Spinal cord (tissue), 10 donors: ENCODE measurements around the gene HES7. TPM values are rescaled to one million over a fixed set of nuclear protein-coding genes. Genes with fewer than 3 reads are reported as not detected.

Experiments used
- DNase-seq, 6 donors: peaks; one replicate each; pipeline versions ENCODE4 v3.0.0 to v3.0.0-alpha.2; 2013 to 2015; ENCODE audit warnings: low spot score in 6 of 6, low read depth in 4 of 6
- H3K27ac ChIP-seq: one replicate; pipeline ENCODE4 v1.5.1; 2013; ENCODE audit warnings: low read depth, low read length, control low read depth
- H3K27me3 ChIP-seq: one replicate; pipeline ENCODE4 v1.6.1; 2013; ENCODE audit warnings: low read length; ENCODE audit not compliant: control insufficient read depth, insufficient read depth
- H3K36me3 ChIP-seq: one replicate; pipeline ENCODE4 v1.6.1; 2013; ENCODE audit warnings: low read length; ENCODE audit not compliant: control insufficient read depth, insufficient read depth
- H3K4me1 ChIP-seq: one replicate; pipeline ENCODE4 v1.6.1; 2013; ENCODE audit warnings: low read length; ENCODE audit not compliant: control insufficient read depth, insufficient read depth
- H3K4me3 ChIP-seq: one replicate; pipeline ENCODE4 v1.5.1; 2013; ENCODE audit warnings: low read depth, low read length, control low read depth
- H3K9me3 ChIP-seq: one replicate; pipeline ENCODE4 v1.6.1; 2013; ENCODE audit warnings: low read length; ENCODE audit not compliant: control insufficient read depth, insufficient read depth
- WGBS: methylation state at CpG from one replicate; pipeline ENCODE4 v1.1.5; 2013; ENCODE audit warnings: missing lambda C conversion rate; ENCODE audit not compliant: insufficient coverage; 5-methylcytosine and 5-hydroxymethylcytosine counted together
- polyA plus RNA-seq, 2 donors: library from polyadenylated mRNA; unstranded; fragments of 120-200 nt; gene quantifications; one replicate each; pipeline ENCODE4 v1.2.1, GENCODE V29; 2013; ENCODE audit not compliant: insufficient read length in 2 of 2
- total RNA-seq, 2 donors: library from RNA; depleted of rRNA in 1 of 2; stranded (reverse); fragments of 120-200 nt in 1 of 2; fragments of >200 nt in 1 of 2; gene quantifications; one replicate each; pipeline versions ENCODE4 v1.2.3 to v1.2.4, GENCODE V29; 2013 to 2014
- donor health status: healthy.

The HES7 gene
- total and polyA plus RNA-seq, 4 donors: 0.20 to 2.5 (median 1.0) TPM

GRCh38 chr17:8162233-8162996 lies 38.5 kb upstream of the HES7 start, which contains the start of gene VAMP2:
Gene VAMP2, minus strand, starts transcription at chr17:8162948. Its CDS starts 69 bp downstream, at chr17:8162879.
- Histone ChIP-seq H3K9me3 (no peaks in the 10 kb centered on the region), H3K27me3 (no peaks in the 10 kb centered on the region), H3K4me1 (peaks cover 59% of the 10 kb centered on the region), H3K4me3 (peak within 1 kb of the TSS; percentile 95), H3K27ac (peak within 1 kb of the TSS; percentile 95), H3K36me3 (peaks cover 43% of the 10 kb centered on the region)
- peak in 1 of 6 donors; percentile 95 for DNase-seq
- WGBS: under 1% methylated on average over 75 of the region's 75 CpGs

- Histone ChIP-seq H3K36me3 (peaks cover 43% of the 10 kb centered on the region), H3K4me1 (peaks cover 63% of the 10 kb centered on the region), H3K9me3 (no peaks in the 10 kb centered on the region), H3K4me3 (peak overlapping the region; percentile 95), H3K27ac (peak overlapping the region; percentile 94), H3K27me3 (no peaks in the 10 kb centered on the region)
- 77% methylated on average over 11 of the region's 19 CpGs for WGBS
- no peak for DNase-seq
Observed at GRCh38 chr17:8161289-8162232, 37.7 kb upstream of the HES7 start.

GRCh38 chr17:8160741-8161221 lies 36.9 kb upstream of the HES7 start:
- WGBS: 71% methylated on average over 4 of the region's 5 CpGs
- Histone ChIP-seq H3K27me3 (no peaks in the 10 kb centered on the region), H3K36me3 (peaks cover 43% of the 10 kb centered on the region), H3K27ac (peak overlapping the region; percentile 94), H3K4me1 (peaks cover 66% of the 10 kb centered on the region), H3K9me3 (no peaks in the 10 kb centered on the region), H3K4me3 (no peak overlapping the region)
- DNase-seq: no peak

- H3K4me1 ChIP-seq: peaks cover 72% of the 10 kb centered on the region
- DNase-seq: no peak
- no peaks in the 10 kb centered on the region for H3K27me3 ChIP-seq
- no peaks in the 10 kb centered on the region for H3K9me3 ChIP-seq
- peak overlapping the region; percentile 94 for H3K27ac ChIP-seq
- WGBS: 81% methylated on average over 3 of the region's 4 CpGs
- no peak overlapping the region for H3K4me3 ChIP-seq
- H3K36me3 ChIP-seq: peaks cover 43% of the 10 kb centered on the region
Observed at GRCh38 chr17:8160224-8160577, 36.3 kb upstream of the HES7 start.

GRCh38 chr17:8159459-8160223 lies 35.7 kb upstream of the HES7 start:
- Histone ChIP-seq H3K4me1 (peaks cover 72% of the 10 kb centered on the region), H3K4me3 (no peak overlapping the region), H3K9me3 (no peaks in the 10 kb centered on the region), H3K36me3 (peaks cover 43% of the 10 kb centered on the region), H3K27ac (peak overlapping the region; percentile 94), H3K27me3 (no peaks in the 10 kb centered on the region)
- 75% methylated on average over 2 of the region's 4 CpGs for WGBS
- DNase-seq: no peak

GRCh38 chr17:8159032-8159400 lies 35.1 kb upstream of the HES7 start:
- peak overlapping the region; percentile 16 for H3K4me3 ChIP-seq
- H3K36me3 ChIP-seq: peaks cover 43% of the 10 kb centered on the region
- H3K27me3 ChIP-seq: no peaks in the 10 kb centered on the region
- no CpG with 5 or more reads among the region's 3 CpGs for WGBS
- peaks cover 72% of the 10 kb centered on the region for H3K4me1 ChIP-seq
- H3K9me3 ChIP-seq: no peaks in the 10 kb centered on the region
- H3K27ac ChIP-seq: peak overlapping the region; percentile 89
- no peak for DNase-seq

GRCh38 chr17:8158267-8159031 lies 34.5 kb upstream of the HES7 start:
- DNase-seq: peak in 2 of 6 donors; percentile 90 to 92
- 47% methylated on average over 15 of the region's 20 CpGs for WGBS

GRCh38 chr17:8156246-8156992 lies 32.5 kb upstream of the HES7 start:
- H3K36me3 ChIP-seq: peaks cover 33% of the 10 kb centered on the region
- peaks cover 78% of the 10 kb centered on the region for H3K4me1 ChIP-seq
- DNase-seq: peak; percentile 99 to 100 (median 100)
- peak overlapping the region; percentile 100 for H3K27ac ChIP-seq
- peak overlapping the region; percentile 81 for H3K4me3 ChIP-seq
- WGBS: under 1% methylated on average over 59 of the region's 59 CpGs
- no peaks in the 10 kb centered on the region for H3K27me3 ChIP-seq
- no peaks in the 10 kb centered on the region for H3K9me3 ChIP-seq

More at GRCh38 chr17:8158267-8159031, 34.5 kb upstream of the HES7 start:
- H3K36me3 ChIP-seq: peaks cover 43% of the 10 kb centered on the region
- H3K27me3 ChIP-seq: no peaks in the 10 kb centered on the region
- peak overlapping the region; percentile 16 for H3K4me3 ChIP-seq
- H3K4me1 ChIP-seq: peaks cover 72% of the 10 kb centered on the region
- no peaks in the 10 kb centered on the region for H3K9me3 ChIP-seq
- H3K27ac ChIP-seq: peak overlapping the region; percentile 89
